ENCODE data around the gene GALNTL6. TPM values are rescaled to one million over a fixed set of nuclear protein-coding genes. Genes with fewer than 3 reads are reported as not detected.

The GALNTL6 gene
- polyA plus RNA-seq, 4 donors = 0.19 to 3.2 (median 0.74) TPM

DNA sequence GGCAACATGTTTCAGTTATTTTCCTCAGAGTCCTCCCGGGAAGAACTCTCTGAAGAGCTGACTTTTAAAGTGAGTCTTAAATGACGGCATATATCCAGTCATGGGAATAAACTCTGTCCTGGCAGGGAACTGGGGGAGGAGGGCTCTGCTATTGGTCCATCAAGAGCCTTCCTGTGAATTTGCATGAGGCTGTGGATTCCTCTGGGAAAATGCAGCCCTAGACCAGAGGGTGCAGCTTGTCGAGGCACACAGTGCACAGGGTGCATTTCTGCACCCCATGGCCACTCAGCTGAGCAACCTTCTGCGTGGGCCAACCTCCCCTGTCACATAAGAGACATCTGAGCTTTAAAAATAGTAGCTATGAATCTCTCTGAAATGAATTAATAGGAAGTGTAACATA lies 360.0 kb downstream of the GALNTL6 start:
- DNase-seq (ENCODE audit: low read depth in 4 of 4, low spot score in 3 of 4) = no peak

DNA sequence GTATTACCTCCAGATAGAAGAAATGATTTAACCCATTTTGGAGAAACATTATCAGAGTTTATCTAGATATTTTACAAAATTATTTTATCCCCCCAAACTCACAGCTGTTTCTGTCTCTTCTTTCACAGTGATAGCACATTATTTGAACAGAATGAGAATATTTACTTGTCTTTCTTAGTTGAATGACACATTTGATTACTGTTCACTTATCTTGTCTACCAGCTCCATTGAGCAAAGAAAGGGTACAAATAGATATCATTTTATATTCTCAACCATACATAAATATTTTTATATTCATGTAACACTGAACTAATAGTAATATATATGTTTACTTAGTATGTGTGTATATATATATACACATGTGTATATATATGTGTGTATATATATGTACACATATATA lies 364.2 kb downstream of the GALNTL6 start:
- DNase-seq (ENCODE audit: low read depth in 4 of 4, low spot score in 3 of 4) = no peak

DNA sequence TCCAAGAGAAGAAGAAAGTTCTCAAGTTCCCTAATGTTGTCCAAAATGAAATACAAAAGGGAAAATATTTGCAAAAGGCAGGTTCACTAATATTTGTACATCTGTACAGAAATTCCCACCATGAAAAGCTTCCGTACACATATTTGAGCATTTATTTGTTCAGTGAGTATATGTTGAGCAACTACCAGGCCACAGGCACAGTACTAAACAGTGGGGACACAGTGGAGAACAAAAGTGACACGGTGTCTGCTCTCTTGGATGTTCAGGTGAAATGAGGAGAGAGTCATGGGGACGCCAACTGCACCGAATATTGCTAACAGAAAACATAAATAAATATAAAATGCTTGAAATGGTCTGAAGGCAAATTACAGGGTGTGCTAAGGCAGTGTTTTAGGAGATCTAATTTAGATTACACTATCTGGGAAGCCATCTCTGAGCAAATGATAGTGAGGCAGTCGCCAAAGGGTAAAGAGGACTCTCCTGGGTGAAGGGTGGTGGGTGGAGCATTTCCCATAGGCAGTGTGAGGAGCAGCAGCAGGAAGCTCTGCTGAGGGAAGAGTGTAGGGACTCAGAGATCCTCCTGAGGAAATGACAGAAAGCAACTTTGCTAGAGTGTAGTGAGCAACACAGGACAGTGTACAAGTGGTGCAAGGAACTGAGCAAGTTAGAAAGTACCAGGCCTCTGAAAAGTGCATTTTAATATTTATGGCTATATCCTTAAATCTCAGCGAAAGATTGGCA lies 375.2 kb downstream of the GALNTL6 start:
- DNase-seq (ENCODE audit: low read depth in 4 of 4, low spot score in 3 of 4) = no peak

DNA sequence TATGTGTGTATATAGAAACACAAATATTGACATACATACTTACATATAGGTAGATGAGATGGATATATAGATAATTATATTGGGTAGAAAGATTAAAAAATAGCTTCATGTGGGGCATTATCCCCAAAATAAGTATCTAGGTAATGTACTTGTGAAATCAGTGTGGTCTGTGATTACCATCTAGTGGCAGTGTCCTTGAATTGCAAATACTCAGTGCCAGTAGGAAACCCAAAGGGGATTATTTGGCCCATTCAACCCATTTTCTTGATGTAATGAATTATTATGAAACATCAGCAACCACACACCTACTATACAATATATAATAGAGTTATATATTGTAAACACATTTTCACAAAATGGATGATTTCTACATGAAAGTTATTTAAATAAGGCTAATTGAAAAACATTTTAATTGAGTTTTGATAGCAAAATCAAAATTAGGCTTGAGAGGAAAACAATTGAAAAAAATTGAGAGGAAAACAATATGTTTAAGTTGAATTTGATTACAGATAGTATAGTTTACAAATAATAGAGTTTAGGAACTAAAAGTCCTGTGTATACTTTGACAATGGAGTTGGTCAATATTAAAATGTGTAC lies 389.4 kb downstream of the GALNTL6 start:
- peak in 1 of 4 donors; percentile 3 for DNase-seq (ENCODE audit: low read depth in 4 of 4, low spot score in 3 of 4)

DNA sequence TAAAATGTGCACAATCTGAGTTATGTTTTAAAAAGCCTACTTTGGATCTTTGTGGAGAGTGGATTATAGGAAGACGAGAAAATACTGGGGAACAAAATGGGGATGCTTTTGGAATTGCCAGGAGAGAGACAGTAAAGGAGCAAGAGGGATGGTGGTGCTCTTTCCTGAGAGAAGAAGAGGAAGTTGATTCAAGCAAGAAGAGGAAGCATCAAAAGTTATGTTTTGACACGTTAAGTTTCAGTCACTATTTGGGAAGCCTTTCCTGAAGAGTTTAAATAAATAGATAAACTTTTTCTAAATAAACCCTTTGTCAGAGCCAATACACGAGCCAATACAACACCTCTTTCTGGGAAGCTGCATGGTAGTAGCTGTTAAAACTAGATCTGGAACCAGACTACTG lies 394.1 kb downstream of the GALNTL6 start:
- no peak for DNase-seq (ENCODE audit: low read depth in 4 of 4, low spot score in 3 of 4)

DNA sequence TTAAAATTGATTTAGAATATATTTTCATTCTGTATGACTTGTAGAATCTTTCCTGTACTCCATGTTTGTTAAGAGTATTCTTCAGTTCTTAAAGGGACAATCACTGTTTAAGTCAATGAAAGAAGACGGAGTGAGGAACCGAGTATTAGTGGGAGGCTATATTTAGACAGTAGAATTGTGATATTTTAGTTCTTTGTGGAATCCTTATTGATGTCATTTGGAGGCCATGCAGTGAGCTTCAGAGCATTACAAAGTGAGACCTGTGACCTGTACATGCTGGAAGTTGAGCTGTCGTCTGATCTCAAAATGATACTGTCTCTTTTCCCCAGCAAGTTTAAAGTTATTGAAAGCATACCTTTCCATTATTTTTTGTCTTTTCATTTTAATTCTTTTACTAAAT lies 394.7 kb downstream of the GALNTL6 start:
- DNase-seq (ENCODE audit: low read depth in 4 of 4, low spot score in 3 of 4) = no peak

DNA sequence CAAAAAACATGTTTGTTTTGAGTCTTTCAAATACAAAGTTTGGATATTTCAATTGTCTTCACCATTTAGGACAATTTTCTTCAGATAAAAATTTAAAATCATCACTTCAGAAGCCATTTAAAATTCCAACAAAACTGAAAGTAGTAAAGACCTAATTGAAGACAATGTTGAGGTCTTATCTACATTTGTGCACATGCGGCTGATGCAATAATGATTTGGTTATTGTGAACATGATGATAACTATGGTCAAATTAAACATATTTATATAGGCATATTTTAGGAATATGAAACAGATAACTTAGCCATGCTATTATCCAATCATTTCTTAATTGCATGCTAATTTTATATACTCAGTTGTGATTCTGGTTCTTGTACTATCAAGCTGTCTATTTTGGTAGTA lies 407.5 kb downstream of the GALNTL6 start:
- no peak for DNase-seq (ENCODE audit: low read depth in 4 of 4, low spot score in 3 of 4)

DNA sequence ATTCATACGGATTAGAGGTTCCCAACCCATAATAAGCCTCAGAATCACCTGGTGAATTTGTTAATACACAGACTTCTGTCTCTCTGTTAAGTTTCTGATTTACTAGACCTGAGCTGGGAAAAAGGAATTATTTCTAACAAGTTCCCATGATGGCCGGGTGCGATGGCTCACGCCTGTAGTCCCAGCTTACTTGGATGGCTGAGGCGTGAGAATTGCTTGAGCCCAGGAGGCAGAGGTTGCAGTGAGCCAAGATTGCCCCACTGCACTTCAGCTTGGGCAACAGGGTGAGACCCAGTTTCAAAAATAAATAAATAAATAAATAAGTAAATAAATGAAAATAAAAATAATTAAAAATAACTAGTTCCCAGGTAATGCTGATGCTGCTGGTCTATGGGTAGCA lies 412.3 kb downstream of the GALNTL6 start:
- DNase-seq (ENCODE audit: low read depth in 4 of 4, low spot score in 3 of 4) = no peak

DNA sequence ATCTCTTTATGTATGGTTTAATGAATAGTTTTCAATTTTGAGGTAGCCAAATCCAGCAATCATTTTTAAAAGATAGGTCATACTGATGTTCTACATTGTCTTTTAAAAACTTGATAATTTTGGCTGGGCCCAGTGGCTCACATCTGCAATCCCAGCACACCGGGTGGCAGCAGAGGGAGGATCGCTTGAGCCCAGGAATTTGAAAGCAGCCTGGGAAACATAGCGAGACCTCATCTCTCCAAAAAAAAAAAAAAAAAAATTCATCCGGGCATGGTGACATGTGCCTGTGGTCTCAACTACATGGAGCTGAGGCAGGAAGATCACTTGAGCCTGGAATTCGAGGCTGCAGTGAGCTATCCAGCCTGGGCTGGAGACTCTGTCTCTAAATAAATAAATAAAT lies 419.8 kb downstream of the GALNTL6 start:
- no peak for DNase-seq (ENCODE audit: low read depth in 4 of 4, low spot score in 3 of 4)

DNA sequence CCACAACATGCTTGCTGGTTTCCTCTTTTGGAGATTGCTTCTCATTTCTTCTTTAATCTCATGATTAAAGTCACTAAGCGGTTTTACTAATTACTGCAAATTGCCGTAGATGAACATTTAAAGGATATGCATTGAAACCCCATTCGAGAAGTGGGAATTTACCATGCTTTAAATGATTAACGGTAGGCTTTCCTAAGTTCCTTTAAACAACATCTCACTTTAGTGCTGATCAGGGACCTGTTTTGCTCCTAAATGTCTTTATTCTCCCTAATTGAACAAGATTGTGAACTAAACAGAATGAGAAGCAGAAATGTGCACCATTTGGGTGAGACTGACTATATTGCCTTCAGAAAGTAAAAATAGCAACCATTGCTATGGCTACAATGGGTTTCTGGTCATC lies 430.3 kb downstream of the GALNTL6 start:
- no peak for DNase-seq (ENCODE audit: low read depth in 4 of 4, low spot score in 3 of 4)

DNA sequence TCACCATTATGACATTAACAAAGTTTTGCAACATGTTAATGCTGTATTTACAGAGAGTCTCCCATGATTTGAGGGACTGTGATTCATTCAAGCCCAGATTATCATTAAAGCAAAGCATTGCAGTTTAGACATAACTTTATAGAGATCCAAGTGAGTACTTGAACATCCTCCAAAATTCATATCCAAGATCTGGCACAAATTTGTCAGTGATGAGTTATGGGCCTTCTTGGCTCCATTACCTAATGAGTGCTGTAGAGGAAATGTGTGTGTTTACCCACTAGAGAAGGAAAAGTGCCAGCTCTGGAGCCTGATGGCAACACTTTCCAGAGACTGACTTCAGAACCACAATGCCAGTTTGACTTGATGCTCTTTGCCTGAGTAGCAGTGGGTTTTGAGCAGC lies 432.3 kb downstream of the GALNTL6 start:
- DNase-seq (ENCODE audit: low read depth in 4 of 4, low spot score in 3 of 4) = no peak

DNA sequence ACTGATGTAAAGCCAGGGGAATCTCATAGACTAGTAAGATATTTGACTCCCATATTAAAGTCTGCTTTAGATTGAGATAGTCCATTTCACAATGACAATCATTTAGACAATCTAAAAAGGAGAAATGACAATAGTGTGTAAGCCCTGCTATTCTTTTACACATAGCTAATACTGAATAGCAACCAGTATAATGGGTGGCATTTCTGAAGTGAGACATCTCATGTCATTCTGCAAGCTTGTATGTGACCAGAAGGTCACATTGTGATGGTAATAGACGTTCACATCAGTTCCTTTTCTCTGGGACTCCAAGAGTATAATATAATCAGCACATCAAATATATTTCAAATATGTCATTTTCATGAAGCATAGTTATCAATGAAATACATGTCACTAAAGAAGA lies 440.2 kb downstream of the GALNTL6 start:
- DNase-seq (ENCODE audit: low read depth in 4 of 4, low spot score in 3 of 4) = no peak

DNA sequence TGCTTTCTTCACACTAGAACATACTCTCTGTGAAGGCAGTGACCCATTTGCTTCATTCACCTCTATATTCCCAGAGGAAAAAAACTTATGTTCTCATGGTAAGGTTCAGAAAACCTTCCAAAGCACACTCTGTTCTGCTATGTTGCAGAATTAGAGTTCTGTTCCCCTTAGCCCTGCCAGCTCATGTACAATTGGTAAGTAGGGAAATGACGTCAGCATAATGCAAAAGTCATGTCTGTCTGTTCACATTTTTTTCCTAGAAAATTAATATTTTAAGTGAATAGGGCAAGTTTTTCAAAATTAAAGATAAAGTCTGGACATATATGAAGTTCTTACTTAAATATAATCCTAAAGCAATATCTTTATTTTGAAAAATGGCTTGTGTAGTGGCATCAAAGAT lies 443.6 kb downstream of the GALNTL6 start:
- no peak for DNase-seq (ENCODE audit: low read depth in 4 of 4, low spot score in 3 of 4)

DNA sequence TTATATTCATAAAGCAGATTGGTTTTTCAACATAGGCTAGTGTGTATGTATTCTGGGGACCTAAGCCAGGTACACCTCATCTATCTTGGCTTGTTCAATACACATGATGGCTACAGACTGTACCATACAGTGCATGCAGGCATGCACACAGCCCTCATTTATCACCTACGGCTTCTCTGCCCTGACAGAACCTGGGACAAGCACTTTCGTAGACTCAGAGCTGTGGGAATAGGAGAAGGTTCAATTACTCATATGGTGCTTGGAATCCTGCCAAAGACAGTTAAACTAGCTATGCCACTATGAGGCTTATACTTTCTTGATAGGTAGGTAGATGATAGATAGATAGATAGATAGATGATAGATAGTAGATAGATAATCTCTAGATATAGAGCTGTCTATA lies 457.2 kb downstream of the GALNTL6 start:
- DNase-seq (ENCODE audit: low read depth in 4 of 4, low spot score in 3 of 4) = no peak

DNA sequence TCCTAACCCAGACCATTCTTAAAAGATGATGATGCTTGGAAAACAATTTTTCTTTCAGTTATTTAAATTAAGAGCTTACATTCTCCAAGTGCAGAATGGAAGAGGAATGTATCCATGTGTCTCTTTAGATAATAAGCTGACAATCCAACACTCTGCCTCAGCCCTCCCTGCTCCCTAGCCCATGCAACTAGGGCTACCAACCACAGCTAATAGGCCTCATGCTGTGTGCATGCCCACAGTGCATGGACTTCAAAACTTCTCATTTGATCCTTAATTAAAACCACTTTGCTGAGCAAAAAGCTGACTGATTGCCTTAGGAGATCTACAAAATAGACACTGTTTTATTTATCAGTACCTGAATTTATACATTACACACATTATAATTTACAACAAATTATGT lies 473.9 kb downstream of the GALNTL6 start:
- no peak for DNase-seq (ENCODE audit: low read depth in 4 of 4, low spot score in 3 of 4)

DNA sequence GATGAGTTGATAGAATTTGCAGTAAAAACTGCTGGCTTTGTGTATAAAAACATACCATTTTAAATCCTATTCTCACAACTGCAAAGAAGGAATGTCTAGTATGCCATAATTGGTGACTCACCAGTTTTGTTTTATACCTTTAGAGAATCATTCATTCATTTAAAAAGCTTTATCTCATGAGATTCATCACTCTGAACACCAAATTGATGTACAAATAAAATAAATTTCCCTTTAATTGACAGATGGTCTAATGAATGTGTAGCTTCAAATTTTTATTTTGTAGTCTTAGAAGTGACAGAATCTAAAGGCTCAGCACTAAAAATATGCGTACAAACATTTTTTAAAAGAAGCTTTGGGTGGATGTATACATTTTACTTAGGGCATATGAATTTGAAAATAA lies 492.5 kb downstream of the GALNTL6 start:
- no peak for DNase-seq (ENCODE audit: low read depth in 4 of 4, low spot score in 3 of 4)

DNA sequence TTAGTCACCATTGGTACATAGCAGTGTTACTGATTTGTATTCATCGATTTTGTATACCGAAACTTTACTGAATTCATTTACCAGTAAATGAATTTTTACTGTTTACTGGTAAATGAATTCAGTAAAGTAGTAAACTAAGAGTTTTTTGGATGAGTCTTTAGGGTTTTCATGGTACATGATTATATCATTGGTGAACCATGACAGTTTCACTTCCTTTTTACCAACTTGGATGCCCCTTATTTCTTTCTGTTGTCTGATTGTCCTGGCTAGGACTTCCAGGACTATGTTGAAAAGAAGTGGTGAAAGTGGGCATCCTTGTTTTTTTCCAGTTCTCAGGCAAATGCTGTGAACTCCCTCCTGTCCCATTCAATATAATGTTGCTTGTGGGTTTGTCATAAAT lies 494.9 kb downstream of the GALNTL6 start:
- no peak for DNase-seq (ENCODE audit: low read depth in 4 of 4, low spot score in 3 of 4)

DNA sequence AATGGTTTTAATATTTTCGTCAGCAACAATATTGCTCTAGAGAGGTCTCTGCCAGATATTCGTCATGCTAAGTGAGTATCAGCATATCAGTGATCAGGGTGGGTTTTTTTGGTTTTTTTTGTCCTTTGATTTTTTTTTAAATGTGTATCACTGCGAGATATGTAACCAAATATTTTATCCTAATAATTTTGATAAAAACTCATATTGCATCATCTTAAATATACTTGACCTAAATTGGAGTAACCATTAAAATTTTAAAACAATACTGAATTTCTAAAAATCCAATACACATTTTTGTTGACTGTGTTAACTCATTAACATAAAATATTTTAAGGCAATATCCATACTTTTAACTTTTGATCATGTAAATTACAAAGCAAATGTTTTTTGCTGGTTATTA lies 498.5 kb downstream of the GALNTL6 start:
- DNase-seq (ENCODE audit: low read depth in 4 of 4, low spot score in 3 of 4) = no peak

DNA sequence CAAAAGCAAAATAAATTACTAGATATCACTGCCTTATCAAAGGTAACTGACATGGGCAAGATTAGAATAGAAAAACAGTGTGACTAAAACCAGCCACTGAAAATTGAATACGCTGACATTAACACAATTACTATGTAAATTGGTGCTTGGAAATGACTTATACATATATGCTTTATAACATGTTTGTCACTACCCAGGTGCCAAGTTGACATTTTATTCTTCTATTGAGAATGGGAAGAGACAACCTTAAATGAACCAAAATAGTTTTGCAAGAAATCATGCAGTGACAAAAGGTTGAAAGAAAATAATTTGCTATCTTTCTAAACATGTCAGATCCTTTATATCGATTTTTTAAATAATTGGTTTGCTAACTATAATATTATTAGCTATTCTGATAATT lies 510.1 kb downstream of the GALNTL6 start:
- DNase-seq (ENCODE audit: low read depth in 4 of 4, low spot score in 3 of 4) = no peak

DNA sequence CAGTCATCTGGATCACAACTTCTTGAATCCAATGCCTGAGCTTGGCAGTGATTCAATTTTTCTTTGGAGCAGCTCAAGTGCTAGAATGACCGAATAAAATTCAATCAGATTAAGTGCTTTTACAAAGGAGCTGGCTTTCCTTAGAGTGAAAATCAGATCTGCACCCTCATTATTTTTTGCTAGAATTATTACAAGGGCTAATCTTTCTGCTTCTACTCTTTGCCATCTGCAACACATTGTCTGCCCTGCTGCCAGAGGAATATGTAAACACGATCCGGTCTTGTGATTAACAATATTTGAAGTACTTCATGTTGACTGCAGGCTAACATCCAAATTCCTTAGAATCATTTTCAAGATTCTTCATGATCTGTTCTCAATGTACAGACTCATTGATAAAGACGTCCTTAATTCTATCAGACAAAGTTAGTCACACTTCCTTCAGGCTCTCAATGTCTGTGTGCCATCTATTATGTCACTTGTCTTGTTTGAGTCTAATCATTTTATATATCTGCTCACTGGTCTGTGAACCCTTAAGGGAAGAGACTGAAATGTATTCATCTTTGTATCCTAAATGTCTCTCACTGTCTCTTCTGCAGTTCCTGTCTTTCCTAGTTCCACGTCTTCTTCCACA lies 531.2 kb downstream of the GALNTL6 start:
- no peak for DNase-seq (ENCODE audit: low read depth in 4 of 4, low spot score in 3 of 4)

DNA sequence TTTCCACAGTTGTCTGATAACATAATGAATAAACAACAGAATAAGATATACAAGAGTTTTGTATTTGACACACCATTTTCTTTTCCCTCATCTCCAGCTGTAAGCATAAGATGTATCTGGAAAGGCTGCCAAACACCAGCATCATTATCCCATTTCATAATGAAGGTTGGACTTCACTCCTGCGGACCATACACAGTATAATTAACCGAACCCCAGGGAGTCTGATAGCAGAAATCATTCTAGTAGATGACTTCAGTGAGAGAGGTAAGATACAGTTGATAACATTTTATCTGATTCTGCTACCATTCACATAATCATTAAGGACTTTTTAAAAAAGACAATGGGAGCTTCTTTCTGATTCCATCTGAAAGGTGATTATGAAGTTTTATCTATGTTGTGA lies 535.2 kb downstream of the GALNTL6 start:
- DNase-seq (ENCODE audit: low read depth in 4 of 4, low spot score in 3 of 4) = no peak

DNA sequence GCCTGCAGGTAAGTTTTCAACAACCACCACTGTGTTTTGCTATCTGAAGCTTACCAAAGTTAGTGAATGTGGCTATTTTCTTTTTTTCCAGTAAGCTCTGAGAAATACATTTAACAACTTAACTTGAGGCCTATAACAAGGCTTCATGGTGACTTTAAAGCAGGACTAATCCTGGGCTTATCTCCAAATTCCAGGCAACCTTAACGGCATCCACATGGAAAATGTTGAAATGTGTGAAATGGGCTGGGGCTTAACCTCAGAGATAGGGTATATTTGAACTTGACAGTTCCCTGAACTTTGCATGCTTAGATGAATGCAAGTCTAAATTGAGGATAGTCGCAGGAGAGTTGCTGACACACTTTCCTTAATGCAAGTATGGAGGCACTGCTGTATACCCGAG lies 539.2 kb downstream of the GALNTL6 start:
- no peak for DNase-seq (ENCODE audit: low read depth in 4 of 4, low spot score in 3 of 4)

Data from left renal pelvis (tissue), 4 donors.